GM21360 (cell line): ENCODE measurements around the gene MRC1.

ENCODE experiments used
- ATAC-seq: cut with Tn5 transposase; IDR thresholded peaks from one replicate; pipeline ENCODE4 v1.9.1; 2021; ENCODE audit warnings: mild to moderate bottlenecking, moderate library complexity; ENCODE audit not compliant: unreplicated experiment

Gene MRC1

DNA sequence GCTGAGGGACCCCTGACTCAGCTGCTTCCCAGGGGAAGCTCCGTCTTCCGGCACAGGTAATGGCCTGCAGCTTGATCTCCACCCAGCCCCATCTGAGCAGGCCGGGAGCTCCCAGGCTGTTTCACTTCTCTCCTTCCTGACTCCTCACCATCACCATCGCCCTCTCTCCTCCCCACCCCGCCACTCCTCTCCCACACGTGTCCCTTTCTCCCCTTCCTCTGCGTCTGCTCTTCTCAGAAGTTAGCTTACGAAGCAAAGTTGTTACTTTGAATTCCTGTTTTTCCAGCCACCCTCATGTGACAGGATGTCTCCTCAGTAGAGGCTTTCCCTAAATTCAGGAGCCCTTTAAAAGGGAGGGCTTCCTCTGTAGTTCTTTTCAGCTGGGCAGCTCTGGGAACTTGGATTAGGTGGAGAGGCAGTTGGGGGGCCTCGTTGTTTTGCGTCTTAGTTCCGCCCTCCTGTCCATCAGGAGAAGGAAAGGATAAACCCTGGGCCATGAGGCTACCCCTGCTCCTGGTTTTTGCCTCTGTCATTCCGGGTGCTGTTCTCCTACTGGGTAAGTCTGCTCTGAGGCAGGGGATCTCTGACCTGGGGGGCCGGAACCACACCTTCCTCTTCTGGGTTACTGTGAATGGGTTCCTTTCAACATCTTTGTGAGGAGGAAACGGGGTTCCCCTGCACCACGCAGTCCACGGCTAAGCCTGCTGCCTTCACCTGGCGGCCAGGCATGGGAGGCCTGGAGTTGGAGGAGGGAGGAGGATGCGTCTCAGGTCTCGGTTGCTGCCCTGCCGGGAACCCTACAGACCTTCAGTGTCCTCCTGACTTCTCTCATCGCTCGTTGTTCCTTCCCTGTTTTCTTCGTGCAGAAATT lies at the start of gene MRC1:
TSS of gene MRC1 (plus strand) at position 378 of the 871 bp plus-strand sequence. CDS start at position 496, 118 bp downstream.
- ATAC-seq, result no peak

DNA sequence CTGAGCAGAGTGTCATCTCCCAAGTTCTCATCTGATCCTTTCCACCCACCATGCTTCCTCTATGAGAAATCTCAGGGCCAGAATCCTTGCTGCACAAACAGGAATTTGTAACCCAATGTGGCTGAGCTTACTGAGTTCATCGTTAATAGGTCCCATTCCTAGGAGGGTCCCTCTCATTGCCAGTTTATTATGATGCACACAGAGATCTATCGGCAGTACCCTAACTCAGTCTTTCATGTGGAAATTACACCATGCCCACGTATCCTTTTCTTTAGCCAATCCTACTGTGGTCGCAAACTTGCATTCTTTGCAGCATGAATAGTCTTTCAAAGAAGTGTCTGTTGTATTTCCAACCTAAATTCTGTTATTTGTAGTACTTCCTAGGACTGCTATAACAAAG lies 45.0 kb upstream of the MRC1 start:
- no peak for ATAC-seq

DNA sequence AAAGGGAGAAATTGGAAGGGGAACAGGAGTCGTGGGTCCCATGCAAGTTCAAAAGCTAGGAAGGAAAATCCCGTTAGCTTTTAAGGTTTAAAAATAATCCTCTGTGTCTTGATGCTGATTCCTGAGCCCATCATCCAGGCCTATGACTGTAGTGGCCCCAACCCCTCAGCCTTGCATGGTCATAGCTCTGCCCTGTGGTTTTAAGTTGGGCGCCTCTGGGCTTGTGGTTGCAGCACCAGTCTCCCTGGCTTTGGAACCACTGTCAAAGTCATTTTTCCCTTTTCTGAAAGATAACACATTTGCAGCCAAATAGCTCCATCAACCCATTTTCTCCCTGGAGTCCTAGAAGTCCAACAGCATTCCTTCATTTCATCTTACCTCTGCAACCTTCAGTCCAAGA lies 43.5 kb upstream of the MRC1 start:
- ATAC-seq, result no peak

DNA sequence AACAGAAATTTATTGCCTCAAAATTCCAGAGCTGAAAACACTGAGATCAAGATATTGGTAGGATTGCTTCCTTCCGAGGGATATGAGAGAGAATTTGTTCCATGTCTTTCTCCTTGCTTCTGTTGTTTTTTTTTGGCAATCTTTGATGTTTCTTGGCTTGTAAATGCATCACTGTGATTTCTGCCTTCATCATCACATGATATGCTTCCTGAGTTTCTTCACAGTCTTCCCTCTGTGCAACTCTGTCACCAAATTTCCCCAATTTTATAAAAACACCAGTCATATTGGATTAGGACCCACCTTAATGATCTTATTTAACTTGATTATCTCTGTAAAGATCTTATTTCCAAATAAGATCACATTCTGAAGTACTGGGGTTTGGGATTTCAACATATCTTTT lies 42.4 kb upstream of the MRC1 start:
- no peak for ATAC-seq

DNA sequence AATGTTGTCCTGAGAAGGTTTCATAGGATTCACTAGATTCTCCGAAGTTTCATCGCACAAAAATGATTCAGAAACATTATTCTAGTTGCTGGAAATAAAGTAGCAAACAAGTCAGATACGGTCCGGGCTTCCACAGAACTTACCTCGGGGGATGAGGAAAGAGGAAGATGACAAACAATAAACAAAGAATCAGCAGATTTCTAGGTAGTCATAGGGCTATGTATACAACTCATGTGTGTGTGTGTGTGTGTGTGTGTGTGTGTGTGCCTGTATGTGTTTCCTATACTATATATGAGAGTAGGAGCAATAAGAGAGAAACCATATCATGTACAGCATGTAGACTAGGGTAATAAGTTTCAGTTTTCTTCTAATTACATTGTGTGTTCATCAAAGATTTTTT lies 40.7 kb upstream of the MRC1 start:
- no peak for ATAC-seq

DNA sequence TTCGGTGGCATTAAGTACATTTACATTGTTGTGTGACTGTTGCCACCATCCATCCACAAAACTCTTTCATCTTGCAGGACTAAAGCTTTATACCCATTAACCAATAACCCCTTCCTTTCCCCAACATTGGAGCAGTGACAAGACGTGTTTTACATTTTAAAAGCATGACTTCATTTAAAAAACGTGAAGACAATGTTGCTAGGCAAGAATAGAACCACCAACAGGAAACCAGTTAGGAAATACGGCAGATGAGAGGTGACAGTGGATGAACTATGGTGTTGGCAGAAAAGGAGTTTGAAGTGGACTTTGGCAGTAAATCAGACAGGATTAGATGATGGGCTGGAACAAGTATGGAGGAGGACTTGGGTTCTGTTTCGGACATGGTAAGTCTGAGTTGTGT lies 40.2 kb upstream of the MRC1 start:
- no peak for ATAC-seq

DNA sequence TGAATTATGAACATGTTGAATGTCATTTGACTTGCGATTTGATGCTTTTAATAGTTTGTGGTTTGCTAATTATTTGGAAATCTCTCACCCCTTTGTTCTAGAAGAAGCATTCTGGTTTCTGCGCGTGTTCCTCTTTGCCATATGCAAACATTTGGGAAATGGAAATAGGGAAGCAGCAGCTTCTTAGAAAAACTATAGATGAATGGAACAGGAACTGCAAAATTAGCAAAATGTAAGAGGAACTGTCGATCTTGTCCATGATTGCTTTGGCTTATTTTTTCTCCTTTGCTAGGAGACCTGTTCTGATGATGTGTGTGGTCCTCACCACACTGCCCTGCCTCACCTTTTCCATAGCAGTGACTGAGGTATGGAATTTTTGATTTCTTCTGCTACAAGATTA lies 38.1 kb upstream of the MRC1 start:
- ATAC-seq, result no peak

DNA sequence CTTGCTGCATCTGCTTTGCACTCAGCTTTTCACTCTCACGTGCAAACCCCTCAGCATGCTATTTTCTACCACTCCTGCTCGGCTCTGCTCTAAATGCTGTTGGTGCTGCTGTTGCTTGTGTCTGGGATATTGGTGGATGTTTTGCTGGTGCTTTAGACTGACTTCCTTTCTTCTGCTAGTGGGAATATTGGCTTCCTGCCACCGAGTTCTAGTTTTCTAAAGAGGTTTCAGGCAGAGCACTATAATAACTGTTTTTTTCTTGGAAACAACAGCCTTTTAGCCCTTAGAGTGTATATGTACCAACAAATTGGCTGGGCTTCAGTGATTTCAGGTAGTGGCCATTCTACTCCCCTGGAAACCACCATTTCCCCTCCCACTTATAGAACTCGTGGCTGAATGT lies 29.4 kb upstream of the MRC1 start:
- no peak for ATAC-seq

DNA sequence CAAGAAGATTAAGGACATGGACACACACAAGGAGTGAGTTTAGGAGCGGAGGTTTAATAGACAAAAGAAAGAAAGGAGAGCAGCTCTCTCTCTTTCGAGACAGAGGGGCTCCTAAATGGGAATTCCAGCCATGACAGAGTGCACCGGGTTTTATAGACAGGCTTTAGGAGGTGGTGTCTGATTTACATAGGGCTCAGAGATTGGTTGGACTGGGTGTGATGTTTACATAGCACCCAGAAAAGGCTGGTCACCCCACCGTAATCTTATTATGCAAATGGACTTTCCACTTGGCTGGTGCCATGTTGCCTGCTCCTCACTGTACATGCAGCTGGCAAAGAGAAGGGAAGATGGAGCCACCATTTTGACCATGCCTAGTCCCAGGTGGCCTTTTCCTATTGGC lies 28.4 kb upstream of the MRC1 start:
- ATAC-seq, result no peak

DNA sequence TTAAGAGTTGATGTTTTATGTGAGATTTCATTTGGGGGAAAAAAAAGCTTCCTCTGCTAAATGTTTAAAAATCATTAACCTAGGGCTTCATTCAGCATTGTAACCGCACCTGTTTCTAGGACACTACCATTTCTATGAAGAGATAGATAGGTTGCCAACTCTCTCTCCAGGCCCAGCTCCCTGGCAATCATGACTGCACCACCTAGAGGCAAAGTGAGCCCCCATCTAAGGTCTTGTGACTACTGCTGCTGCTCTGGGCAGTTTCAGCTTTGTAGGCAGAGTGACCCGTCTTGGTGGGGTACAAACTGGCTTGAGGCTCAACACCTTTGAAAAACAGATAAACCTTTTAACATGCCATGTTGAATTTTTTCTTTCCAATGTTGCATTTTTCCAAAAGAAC lies 27.3 kb upstream of the MRC1 start:
- no peak for ATAC-seq

DNA sequence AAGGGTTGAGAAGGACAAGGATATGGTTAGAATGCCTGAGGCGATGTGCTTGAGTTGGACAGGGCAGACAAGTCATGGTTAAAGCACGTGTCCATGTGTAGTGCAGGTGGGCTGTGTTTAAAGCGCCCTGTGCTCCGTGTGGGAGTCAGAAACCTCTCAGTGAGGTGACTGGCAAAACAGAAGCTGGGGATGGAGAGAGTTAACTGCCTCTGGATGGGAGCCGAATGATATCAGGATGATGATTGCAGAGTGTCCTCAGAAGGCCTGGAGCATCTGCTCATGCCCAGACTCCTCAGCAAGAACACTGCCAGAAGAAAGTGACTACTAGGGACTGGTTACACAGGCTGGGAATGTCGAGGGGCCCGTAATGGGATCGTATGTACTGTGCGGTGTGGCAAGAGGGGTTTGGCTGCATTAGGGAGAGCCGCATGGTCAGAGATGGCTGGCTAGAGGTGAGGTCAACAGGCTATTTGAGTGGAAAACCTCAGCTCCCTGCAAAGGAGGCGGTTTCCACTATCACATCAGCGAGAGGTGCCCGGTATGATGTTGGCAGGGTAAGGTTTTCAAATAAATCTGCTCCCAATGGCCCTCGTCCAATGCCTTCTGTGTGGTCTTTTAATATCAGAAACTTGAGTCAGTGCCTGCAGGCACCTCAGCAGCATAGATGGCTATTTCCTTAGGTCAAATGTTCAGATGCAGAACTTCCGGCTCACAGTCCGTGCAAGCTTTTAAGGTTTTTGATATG lies 26.1 kb upstream of the MRC1 start:
- ATAC-seq, result no peak

DNA sequence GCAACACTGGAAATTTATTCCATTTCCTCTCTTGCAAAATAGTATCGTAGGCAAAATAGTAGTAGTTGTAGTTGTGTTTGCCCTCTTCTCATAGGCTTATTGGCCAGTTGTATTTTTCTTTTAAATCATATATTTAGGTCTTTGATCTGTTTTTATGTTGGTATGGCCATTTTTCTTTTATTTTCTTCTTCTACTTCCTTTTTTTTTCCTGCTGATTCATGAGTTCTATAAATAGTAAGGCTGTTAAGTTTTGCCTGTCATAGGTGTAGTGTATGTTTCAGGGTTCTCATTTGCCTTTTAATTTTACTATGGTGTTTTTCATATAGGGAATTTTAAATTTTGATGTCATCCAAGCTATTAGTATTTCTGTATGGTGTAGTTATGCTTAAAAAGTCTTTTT lies 25.4 kb upstream of the MRC1 start:
- ATAC-seq, result no peak

DNA sequence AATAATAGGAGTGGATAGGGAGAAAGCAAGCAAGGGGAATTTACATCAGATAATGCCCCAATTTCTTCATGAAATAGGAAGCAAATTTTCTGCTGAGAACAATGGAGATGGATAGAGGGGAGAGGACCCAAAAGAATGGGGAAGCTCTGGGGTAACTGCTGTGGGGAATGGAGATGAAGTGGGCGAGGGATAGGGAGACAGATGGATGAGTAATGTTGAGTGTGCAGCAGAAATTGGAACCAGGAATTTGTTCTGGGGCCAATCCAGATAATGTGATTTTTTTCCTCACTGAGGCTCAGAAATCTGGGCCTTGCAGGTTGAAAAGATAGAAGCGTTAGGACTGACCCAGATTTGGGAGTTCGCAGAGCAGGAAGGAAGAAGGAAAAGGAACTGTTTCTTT lies 24.5 kb upstream of the MRC1 start:
- ATAC-seq, result no peak

DNA sequence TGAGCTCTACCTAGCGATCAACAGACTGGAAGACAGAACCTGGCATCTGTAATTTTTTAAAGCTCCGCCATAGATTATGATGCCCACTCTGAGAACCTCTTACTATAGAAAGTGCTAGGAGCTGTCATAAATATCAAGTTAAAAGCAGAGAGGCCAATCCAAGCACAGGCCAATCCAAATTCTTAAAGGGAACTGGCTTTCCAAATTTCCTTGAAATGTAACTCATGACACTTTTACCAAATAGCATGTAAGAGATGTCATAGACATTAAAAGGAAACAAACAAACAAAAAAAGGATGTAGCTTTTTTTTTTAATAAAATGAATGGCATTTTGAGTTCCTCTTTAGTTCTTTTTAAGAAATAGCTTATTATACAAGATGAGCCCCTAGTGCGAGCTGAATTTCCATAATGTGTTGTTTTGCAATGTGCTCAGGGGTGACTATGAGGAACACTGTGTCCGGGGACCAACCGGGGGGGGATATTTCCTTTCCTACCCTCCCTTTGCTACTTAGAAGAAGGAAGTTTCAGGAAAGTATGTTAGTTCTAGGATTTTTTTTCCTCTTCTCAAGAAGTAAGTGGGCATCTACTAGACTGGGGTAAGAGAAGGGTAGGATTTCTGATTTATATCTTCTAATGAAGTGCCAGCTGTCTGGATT lies 23.7 kb upstream of the MRC1 start:
- no peak for ATAC-seq

DNA sequence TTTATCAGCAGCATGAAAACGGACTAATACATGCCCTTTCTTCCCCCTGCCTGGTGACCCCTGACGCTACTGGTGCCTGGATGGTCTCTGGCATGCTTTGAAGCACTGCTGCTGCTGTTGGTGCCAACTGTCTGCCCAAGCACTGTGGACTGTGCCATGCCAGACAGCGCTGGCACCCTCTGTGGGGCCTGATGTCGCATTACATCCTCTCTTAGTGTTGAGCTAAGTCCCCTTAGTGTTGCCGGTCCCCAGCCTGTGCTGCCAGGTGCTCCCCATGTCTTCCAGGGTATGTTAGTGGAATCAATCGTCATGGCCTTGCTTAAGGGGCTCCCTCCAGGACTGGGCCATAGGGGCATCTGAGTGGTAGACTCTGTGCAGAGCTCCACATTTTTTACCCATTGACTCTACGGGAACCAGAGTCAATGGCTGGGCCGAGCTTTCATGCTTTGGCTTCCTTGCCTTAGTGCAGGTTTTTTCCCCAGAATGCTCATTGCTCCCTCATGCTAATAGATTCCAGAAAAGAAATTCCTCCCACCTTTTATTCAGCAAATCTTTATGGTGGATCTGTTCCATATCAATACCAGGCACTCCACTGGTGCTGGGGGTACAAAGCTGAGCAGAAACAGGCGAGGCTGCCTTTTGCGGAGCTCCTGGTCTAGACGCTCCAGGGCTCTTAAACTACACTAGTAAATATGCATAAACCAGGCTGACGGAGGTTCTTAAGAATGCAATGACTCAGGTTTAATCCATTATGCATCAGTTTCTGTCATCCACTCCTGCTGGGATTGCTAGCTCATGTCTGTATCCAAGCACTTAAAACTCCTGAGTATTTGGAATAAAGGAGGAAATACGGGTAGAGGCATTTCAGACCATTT lies 21.8 kb upstream of the MRC1 start:
- ATAC-seq, result no peak

DNA sequence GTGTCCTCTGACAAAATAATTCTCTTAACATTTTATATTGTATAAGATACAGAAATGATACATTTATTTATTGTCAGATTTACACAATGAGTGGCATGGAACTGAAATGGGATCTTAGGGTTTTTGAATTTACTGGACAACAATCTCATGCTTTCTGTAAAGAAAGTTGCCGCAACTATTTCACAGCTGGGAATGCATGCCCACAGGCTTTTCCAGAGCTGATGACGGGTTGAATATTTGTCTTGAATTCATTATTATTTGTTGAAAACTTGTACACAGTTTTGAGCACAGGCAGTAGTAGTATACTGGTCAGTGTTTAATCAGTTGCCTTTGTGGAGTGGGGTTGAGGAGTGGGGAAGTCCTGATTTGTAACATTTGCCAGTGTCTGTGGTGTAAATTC lies 20.5 kb upstream of the MRC1 start:
- no peak for ATAC-seq

DNA sequence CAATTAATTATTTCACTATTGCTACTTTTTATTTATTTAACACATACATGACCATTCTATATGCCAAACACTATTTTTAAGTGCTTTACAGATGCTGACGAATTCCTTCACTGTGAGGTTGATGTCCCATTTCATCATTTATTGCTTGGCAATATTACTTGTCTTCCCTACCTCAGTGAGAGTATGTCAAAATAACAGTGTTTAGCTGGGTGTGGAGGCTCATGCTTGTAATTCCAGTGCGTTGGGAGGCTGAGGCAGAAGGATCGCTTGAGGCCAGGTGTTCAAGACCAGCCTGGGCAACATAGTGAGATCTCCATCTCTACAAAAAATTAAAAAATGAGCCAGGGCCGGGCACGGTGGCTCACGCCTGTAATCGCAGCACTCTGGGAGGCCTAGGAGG lies 19.8 kb upstream of the MRC1 start:
- ATAC-seq, result no peak

DNA sequence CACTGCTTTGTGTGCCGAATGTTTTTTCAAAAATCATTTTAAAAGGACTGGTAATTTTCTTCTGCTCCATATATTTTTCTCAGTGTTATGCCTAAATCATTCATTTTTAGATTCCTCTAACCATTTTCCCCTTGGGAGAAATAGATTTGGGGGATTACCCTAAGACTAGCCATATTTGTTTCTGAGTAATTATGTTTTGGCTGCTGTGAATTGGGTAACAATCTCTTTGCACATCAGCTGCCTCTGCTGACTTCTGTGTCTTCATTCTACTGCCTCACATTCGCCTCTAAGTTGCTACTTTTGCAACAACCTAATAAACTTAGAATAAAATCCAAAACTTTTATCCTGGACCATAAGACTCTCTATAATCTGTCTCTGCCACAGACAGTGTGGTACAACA lies 18.5 kb upstream of the MRC1 start:
- no peak for ATAC-seq

DNA sequence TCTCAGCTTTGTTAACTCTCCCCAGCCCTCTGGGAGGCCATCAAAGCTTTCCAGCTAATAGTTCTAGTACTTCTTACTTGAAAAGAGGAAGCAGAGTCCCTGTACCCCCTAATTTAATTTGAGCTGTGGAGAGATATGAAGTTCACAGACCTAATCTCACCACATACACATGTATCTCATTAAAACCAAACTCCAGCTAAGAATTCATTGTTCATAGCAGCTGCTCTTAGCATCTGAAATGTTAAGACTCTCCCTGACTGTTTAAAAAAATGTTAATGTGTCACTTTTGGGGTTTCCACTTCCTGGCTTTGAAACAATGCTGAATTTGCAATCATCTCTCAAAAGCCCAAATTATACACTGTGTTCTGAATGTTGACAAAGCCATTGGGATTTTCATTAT lies 16.2 kb upstream of the MRC1 start:
- ATAC-seq, result no peak

DNA sequence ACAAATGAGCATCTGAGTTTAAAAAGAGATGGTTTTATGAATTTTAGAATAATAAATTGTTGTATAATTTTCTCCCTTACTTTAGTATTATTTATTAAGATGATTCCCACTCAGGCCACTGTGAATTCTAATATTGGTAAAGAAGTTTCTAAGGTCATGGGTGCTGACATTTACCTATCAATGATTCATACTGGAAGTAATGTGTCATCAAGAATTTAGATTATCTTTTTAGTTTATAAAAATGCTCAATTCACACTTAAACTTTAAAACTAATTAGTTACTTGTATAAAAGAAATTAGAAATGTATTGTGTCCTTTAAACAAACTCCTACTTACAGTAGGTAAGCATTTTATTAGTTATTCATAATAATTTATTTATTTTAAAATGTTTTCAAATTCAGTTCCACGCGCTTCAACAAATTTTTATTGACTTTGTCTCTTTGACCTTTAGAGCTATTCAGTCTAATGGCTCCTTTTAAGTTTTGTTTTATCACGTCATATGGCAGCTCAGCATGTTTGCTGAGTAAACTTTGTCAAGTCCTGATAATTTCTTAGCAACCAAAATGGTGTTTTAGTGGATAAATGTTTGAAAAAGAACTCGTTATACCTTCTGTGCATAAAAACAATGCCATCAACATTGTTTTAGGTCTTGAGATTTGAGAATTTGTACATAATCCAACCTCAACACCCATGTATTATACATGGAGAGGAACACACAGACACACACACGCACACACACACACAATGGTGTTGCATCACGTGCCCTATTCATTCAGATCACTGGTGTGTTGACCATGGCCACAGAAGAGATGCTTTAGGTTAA lies 15.1 kb upstream of the MRC1 start:
- ATAC-seq, result no peak
